ENCODE measurements around the gene STAT3. TPM values are rescaled to one million over a fixed set of nuclear protein-coding genes. Genes with fewer than 3 reads are reported as not detected.

The STAT3 gene
- total RNA-seq, 1 experiment from 2014 or later, result 74.6 TPM

GRCh38 chr17:42286411-42287221 lies 101.6 kb downstream of the STAT3 start:
- DNase-seq, result no peak
- Histone ChIP-seq H3K9me2 (ENCODE audit: insufficient read depth) (no peaks in the 10 kb centered on the region), H3K27ac (no peak overlapping the region), H3K9me3 (ENCODE audit: insufficient read depth, low read depth) (no peaks in the 10 kb centered on the region), H2AFZ (no peak overlapping the region), H3K79me2 (ENCODE audit: low read depth) (no peaks in the 10 kb centered on the region), H3K4me1 (replicated peaks; ENCODE audit: insufficient read depth) (no peaks in the 10 kb centered on the region), H3F3A (ENCODE audit: insufficient read depth, low read depth) (no peaks in the 10 kb centered on the region), H3K4me3 (no peak overlapping the region), H4K20me1 (ENCODE audit: insufficient read depth) (no peaks in the 10 kb centered on the region), H3K36me3 (ENCODE audit: low read depth) (no peaks in the 10 kb centered on the region), H3K4me2 (no peak overlapping the region), H3K27me3 (ENCODE audit: insufficient read depth, low read depth) (peaks cover 29% of the 10 kb centered on the region)
- TF ChIP-seq EZH2 (IDR thresholded peaks at IDR 0.05; ENCODE audit: low read depth) (no peak), CTCF (conservative IDR thresholded peaks at IDR 0.05) (no peak)
- BruUV-seq (replicated peaks), result no TSS peak
- ChIA-PET POLR2A (ENCODE audit: unreplicated experiment) (interaction anchor here (0.7 kb wide), 1 partner anchor 151 kb away, joined by 9 read pairs; no protein-coding TSS in a partner anchor), CTCF (no interaction called here)
- intact Hi-C loops (cut with micrococcal nuclease; ENCODE audit: unreplicated experiment), result no loop called here

- no TSS peak for BruUV-seq (replicated peaks)
- Histone ChIP-seq H3K4me1 (replicated peaks; ENCODE audit: insufficient read depth) (no peaks in the 10 kb centered on the region), H3K36me3 (ENCODE audit: low read depth) (no peaks in the 10 kb centered on the region), H2AFZ (no peak overlapping the region), H3K27ac (no peak overlapping the region), H3K4me3 (no peak overlapping the region), H3K79me2 (ENCODE audit: low read depth) (no peaks in the 10 kb centered on the region), H3K27me3 (ENCODE audit: insufficient read depth, low read depth) (peaks cover 29% of the 10 kb centered on the region), H3F3A (ENCODE audit: insufficient read depth, low read depth) (no peaks in the 10 kb centered on the region), H3K9me3 (ENCODE audit: insufficient read depth, low read depth) (no peaks in the 10 kb centered on the region), H3K9me2 (ENCODE audit: insufficient read depth) (no peaks in the 10 kb centered on the region), H4K20me1 (ENCODE audit: insufficient read depth) (no peaks in the 10 kb centered on the region), H3K4me2 (no peak overlapping the region)
- no peak for DNase-seq
- TF ChIP-seq EZH2 (IDR thresholded peaks at IDR 0.05; ENCODE audit: low read depth) (no peak), CTCF (conservative IDR thresholded peaks at IDR 0.05) (no peak)
- intact Hi-C loops (cut with micrococcal nuclease; ENCODE audit: unreplicated experiment), result no loop called here
- ChIA-PET CTCF (no interaction called here), POLR2A (ENCODE audit: unreplicated experiment) (no interaction called here)
Observed at GRCh38 chr17:42285346-42286050, 102.7 kb downstream of the STAT3 start.

- Histone ChIP-seq H2AFZ (no peak overlapping the region), H3K36me3 (ENCODE audit: low read depth) (no peaks in the 10 kb centered on the region), H3K9me2 (ENCODE audit: insufficient read depth) (no peaks in the 10 kb centered on the region), H3K4me3 (no peak overlapping the region), H4K20me1 (ENCODE audit: insufficient read depth) (no peaks in the 10 kb centered on the region), H3K27ac (no peak overlapping the region), H3K9me3 (ENCODE audit: insufficient read depth, low read depth) (no peaks in the 10 kb centered on the region), H3K27me3 (ENCODE audit: insufficient read depth, low read depth) (peaks cover 26% of the 10 kb centered on the region), H3K4me2 (no peak overlapping the region), H3K4me1 (replicated peaks; ENCODE audit: insufficient read depth) (no peaks in the 10 kb centered on the region), H3F3A (ENCODE audit: insufficient read depth, low read depth) (no peaks in the 10 kb centered on the region), H3K79me2 (ENCODE audit: low read depth) (no peaks in the 10 kb centered on the region)
- DNase-seq, result no peak
- POLR2A ChIA-PET (ENCODE audit: unreplicated experiment), result no interaction called here
- TF ChIP-seq CTCF (conservative IDR thresholded peaks at IDR 0.05) (no peak), EZH2 (IDR thresholded peaks at IDR 0.05; ENCODE audit: low read depth) (no peak)
- CTCF ChIA-PET, result no interaction called here
- BruUV-seq (replicated peaks), result no TSS peak
- intact Hi-C loops (cut with micrococcal nuclease; ENCODE audit: unreplicated experiment), result no loop called here
Observed at GRCh38 chr17:42284566-42284965, 103.7 kb downstream of the STAT3 start.

Measured in PC-9 (cell line).